GM18520 (cell line): ENCODE results near the gene BBLN.
"Not testable (repeated sequence)": the region's sequence is repeated elsewhere in the genome, so short reads cannot be mapped to it uniquely, and the experiment has no call there.

Source experiments
- ATAC-seq: cut with Tn5 transposase; IDR thresholded peaks from one replicate; pipeline ENCODE4 v1.9.1; 2021; ENCODE audit not compliant: unreplicated experiment

The BBLN gene

GRCh38 chr9:128124451-128124850 is 35.6 kb upstream of the BBLN start:
- ATAC-seq, result no peak

- no peak for ATAC-seq
Measured at GRCh38 chr9:128124873-128125579, 35.0 kb upstream of the BBLN start.

- no peak for ATAC-seq
Measured at GRCh38 chr9:128125580-128126354, 34.3 kb upstream of the BBLN start.

- peak; percentile 51 for ATAC-seq
Measured at GRCh38 chr9:128127568-128127989, 32.5 kb upstream of the BBLN start, which contains the start of gene PTGES2. PTGES2 (minus strand) TSS chr9:128127729; CDS start chr9:128127717, 12 bp downstream.

GRCh38 chr9:128127990-128128835 is 31.9 kb upstream of the BBLN start:
- peak; percentile 60 for ATAC-seq

GRCh38 chr9:128128836-128129590 is 31.1 kb upstream of the BBLN start:
- ATAC-seq, result no peak

DNA sequence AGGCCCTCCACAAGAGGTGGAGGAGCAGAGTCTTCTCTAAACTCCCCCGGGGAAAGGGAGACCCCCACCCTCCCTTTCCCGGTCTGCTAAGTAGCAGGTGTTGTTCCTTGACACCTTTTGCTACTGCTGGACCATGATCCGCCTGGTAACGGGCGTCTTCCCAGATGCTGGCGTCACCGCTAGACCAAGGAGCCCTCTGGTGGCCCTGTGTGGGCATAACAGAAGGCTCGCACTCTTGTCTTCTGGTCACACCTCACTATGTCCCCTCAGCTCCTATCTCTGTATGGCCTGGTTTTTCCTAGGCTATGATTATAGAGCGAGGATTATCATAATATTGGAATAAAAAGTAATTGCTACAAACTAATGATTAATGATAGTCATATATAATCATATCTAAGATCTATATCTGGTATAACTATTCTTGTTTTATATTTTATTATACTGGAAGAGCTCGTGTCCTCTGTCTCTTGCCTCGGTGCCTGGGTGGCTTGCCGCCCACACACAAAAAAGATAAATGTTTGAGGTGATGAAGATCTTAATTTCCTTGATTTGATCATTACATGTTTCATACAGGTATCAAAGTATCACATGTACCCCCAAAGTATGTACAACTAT is 30.0 kb upstream of the BBLN start:
- not testable (repeated sequence) for ATAC-seq

- ATAC-seq, result not testable (repeated sequence)
Measured at GRCh38 chr9:128130651-128131050, 29.4 kb upstream of the BBLN start.

GRCh38 chr9:128131346-128131745 is 28.7 kb upstream of the BBLN start:
- ATAC-seq, result not testable (repeated sequence)

- not testable (repeated sequence) for ATAC-seq
Measured at GRCh38 chr9:128132139-128132538, 27.9 kb upstream of the BBLN start.

GRCh38 chr9:128135561-128135960 is 24.5 kb upstream of the BBLN start:
- not testable (repeated sequence) for ATAC-seq

DNA sequence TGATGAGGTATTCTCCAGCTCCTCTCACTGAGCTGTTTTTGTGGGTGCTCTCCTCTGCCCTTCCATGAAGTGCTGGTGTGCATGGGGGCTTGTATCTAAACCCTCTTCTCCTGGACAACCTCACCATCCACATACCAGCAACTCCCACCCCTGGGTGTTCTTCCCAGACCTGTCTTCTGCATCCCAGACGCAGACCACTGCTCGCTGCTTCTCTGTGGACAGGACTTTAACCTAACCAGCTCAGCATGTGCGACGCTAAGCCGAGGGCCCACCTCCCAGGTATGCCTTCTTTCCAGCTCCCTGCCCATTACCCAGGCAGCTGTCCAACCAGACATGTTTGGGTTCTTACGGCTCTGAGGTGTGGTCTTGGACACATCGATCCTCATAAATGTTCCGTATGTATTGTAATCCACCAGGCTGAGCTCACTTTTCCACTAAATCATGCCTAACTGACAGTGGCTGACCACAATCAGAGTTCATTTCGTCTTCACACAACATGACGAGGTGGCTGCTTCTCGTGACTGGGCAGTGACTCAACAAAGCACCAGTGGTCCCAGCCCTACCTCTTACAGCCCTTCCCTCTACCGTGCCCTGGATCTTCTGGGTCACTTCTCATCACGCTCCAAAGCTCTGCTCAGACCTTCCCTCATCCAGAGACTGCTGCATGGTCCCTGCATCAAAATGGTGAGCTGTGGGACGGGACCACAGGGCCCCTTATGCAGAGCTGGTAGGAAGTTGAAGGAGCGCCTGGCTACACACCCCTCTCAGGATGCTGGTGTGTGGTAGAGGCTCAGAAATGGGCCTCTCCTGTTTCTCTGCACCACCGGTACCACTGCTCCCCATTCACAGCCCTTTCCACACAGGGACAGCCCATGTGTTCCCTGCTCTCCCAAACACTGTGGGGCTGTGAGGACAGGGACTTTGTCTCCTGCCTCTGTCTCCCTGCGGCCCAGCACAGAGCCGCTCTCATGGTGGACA is 23.0 kb upstream of the BBLN start:
- ATAC-seq, result no peak

GRCh38 chr9:128138001-128138400 is 22.1 kb upstream of the BBLN start:
- ATAC-seq, result no peak

- ATAC-seq, result no peak
Measured at GRCh38 chr9:128139621-128140020, 20.4 kb upstream of the BBLN start.

- no peak for ATAC-seq
Measured at GRCh38 chr9:128141604-128142003, 18.5 kb upstream of the BBLN start.

DNA sequence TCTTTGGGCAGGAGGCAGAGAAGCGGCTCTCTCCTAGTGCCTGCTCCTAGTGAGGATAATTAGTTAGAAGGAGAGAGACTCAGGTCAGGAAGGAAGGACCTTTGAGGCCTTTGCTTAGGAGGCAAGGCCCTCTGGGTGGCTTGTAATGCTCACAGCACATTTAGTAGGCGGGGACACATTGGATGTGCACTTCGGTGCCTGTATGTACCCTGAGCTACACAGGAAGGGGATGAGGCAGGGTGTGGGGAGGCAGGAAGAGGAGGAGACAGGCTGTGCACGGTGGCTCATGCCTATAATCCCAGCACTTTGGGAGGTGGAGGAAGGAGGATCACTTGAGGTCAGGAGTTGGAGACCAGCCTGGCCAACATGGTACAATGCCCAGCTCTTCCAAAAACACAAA is 18.0 kb upstream of the BBLN start:
- no peak for ATAC-seq

GRCh38 chr9:128142596-128142995 is 17.5 kb upstream of the BBLN start:
- no peak for ATAC-seq

GRCh38 chr9:128143525-128144238 is 16.4 kb upstream of the BBLN start:
- ATAC-seq, result no peak
